GM12878 (cell line): ENCODE results near the gene HINT2. TPM values are rescaled to one million over a fixed set of nuclear protein-coding genes. Genes with fewer than 3 reads are reported as not detected.

Experiments used
- ATAC-seq: fragments of 200-7000 bp; cut with Tn5 transposase; 3 replicates; pipeline ENCODE4 v1.9.1; 2020; ENCODE audit warnings: mild to moderate bottlenecking, moderate library complexity
- BruUV-seq: library from RNA; stranded (reverse); fragments of 400-500 nt; replicated peaks from 2 replicates; lab custom pipeline; 2021; lab: Mats Ljungman, UMichigan
- CTCF ChIA-PET: fragments of 300-600 bp; sonication (Branson Sonifier 250); formaldehyde crosslinking; extraction: SDS; loops from one replicate; lab custom pipeline; 2021; ENCODE audit warnings: inconsistent platforms; lab: Yijun Ruan, JAX
- POLR2A ChIA-PET: fragments of 350-600 bp; formaldehyde crosslinking; extraction: SDS; loops from one replicate; lab custom pipeline; 2021; ENCODE audit warnings: inconsistent platforms; lab: Charles Lee
- RAD21 ChIA-PET: fragments of 300-600 bp; sonication (Branson Sonifier 250); formaldehyde crosslinking; loops from one replicate; lab custom pipeline; 2023; ENCODE audit warnings: antibody characterized with exemption; ENCODE audit not compliant: unreplicated experiment; lab: Charles Lee
- SMC1A ChIA-PET: fragments of 300-600 bp; sonication (Branson Sonifier 250); formaldehyde crosslinking; loops from one replicate; lab custom pipeline; 2023; ENCODE audit not compliant: unreplicated experiment, uncharacterized antibody; lab: Charles Lee
- DNase-seq: peaks from one replicate; pipeline ENCODE4 v3.0.0-alpha.2; 2011; ENCODE audit warnings: low read depth, low spot score
- FAIRE-seq: peaks from 3 replicates; lab custom pipeline; 2011; peaks lifted over from hg19 to GRCh38; lab: Jason Lieb, UNC
- H2AFZ ChIP-seq: 2 replicates; pipeline ENCODE4 v1.6.0; 2011; ENCODE audit warnings: low read depth, low read length, control low read depth; ENCODE audit not compliant: control insufficient read depth
- H3K27ac ChIP-seq: 2 replicates; pipeline ENCODE4 v1.5.1; 2011; ENCODE audit warnings: control low read depth; ENCODE audit not compliant: control insufficient read depth, insufficient read depth
- H3K27me3 ChIP-seq, 2 experiments: replicated peaks in 1 of 2; 2 replicates each; pipeline versions ENCODE4 v1.6.0 to v1.6.1; 2011; ENCODE audit warnings: low read length in 1 of 2; ENCODE audit not compliant: control insufficient read depth in 2 of 2, insufficient read depth in 2 of 2
- H3K36me3 ChIP-seq, 2 experiments: 2 replicates each; pipeline ENCODE4 v1.5.1; 2011; ENCODE audit warnings: low read length in 1 of 2; ENCODE audit not compliant: control insufficient read depth in 2 of 2, insufficient read depth in 2 of 2
- H3K4me1 ChIP-seq: 2 replicates; pipeline ENCODE4 v1.6.1; 2011; ENCODE audit warnings: mild to moderate bottlenecking, low read length, moderate library complexity, mixed read lengths; ENCODE audit not compliant: control insufficient read depth, insufficient read depth
- H3K4me2 ChIP-seq: 2 replicates; pipeline ENCODE4 v1.6.0; 2011; ENCODE audit warnings: control low read depth; ENCODE audit not compliant: control insufficient read depth, insufficient read depth
- H3K4me3 ChIP-seq: fragments of 200-600 bp; sonication (generic); 2 replicates; pipeline ENCODE4 v1.5.1; 2016
- H3K79me2 ChIP-seq: 2 replicates; pipeline ENCODE4 v1.6.0; 2011; ENCODE audit warnings: low read length; ENCODE audit not compliant: control insufficient read depth, insufficient read depth
- H3K9ac ChIP-seq: 2 replicates; pipeline ENCODE4 v1.8.0; 2011; ENCODE audit warnings: low read length, control low read depth, mixed read lengths; ENCODE audit not compliant: control insufficient read depth, insufficient read depth
- H3K9me3 ChIP-seq: replicated peaks from 3 replicates; pipeline ENCODE4 v1.5.1; 2011; ENCODE audit warnings: mild to moderate bottlenecking, low read length; ENCODE audit not compliant: control insufficient read depth, insufficient read depth
- H4K20me1 ChIP-seq: 2 replicates; pipeline ENCODE4 v1.6.0; 2011; ENCODE audit not compliant: control insufficient read depth, insufficient read depth
- GABPA ChIP-seq: IDR thresholded peaks from 2 replicates; pipeline ENCODE4 v1.6.1; 2014; ENCODE audit warnings: antibody characterized with exemption, low read depth, mild to moderate bottlenecking, inconsistent platforms
- KAT2A ChIP-seq: conservative IDR thresholded peaks from 2 replicates; pipeline ENCODE4 v1.6.1; 2011; ENCODE audit warnings: low read depth, low read length; ENCODE audit not compliant: control insufficient read depth
- PAX5 ChIP-seq: IDR thresholded peaks from 2 replicates; pipeline ENCODE4 v1.6.1; 2011; ENCODE audit warnings: low read depth, low read length, borderline replicate concordance
- TAF1 ChIP-seq: IDR thresholded peaks from 2 replicates; pipeline ENCODE4 v1.6.1; 2011; ENCODE audit warnings: mild to moderate bottlenecking, low read depth, low read length, borderline replicate concordance
- WRNIP1 ChIP-seq: IDR thresholded peaks from 2 replicates; pipeline ENCODE4 v1.6.1; 2011; ENCODE audit warnings: low read depth, low read length, improper control_type of control experiment, borderline replicate concordance
- WGBS: methylation state at CpG from one replicate; pipeline ENCODE4 v1.1.6; 2016; ENCODE audit warnings: low lambda C conversion rate; ENCODE audit not compliant: insufficient replicate concordance, insufficient coverage; ENCODE audit errors: missing lambda C conversion rate; 5-methylcytosine and 5-hydroxymethylcytosine counted together
- in situ Hi-C: fragments of 300-500 bp; cut with MboI; formaldehyde crosslinking; loops from 9 replicates; pipeline ENCODE4 v1.14.3; 2018; ENCODE audit warnings: mixed read lengths
- intact Hi-C: fragments of 100-400 bp; cut with micrococcal nuclease; formaldehyde crosslinking; loops from one replicate; pipeline ENCODE4 v1.14.2; 2022; ENCODE audit not compliant: unreplicated experiment
- polyA plus RNA-seq, 11 experiments: library from polyadenylated mRNA; depleted of rRNA in 4 of 11; unstranded in 6 of 11; stranded (reverse) in 5 of 11; fragments of >200 nt; fragmentation: Nextera tagmentation in 4 of 11; fragmentation: Illumina TruSeq in 1 of 11; extraction: Ambion mirVana in 4 of 11; extraction: Trizol in 1 of 11; gene quantifications; 1 replicate in 1 of 11; 2 replicates in 10 of 11; pipeline versions ENCODE4 v1.2.1 to v1.2.3, GENCODE V29; 2011 to 2016; ENCODE audit warnings: inconsistent platforms in 2 of 11, missing spikeins in 2 of 11, low read depth in 1 of 11
- total RNA-seq, 4 experiments: library from RNA; depleted of rRNA in 3 of 4; stranded (reverse); fragments of >200 nt in 3 of 4; fragmentation: Illumina TruSeq in 1 of 4; extraction: Trizol in 1 of 4; gene quantifications; 2 replicates each; pipeline versions ENCODE4 v1.2.1 to v1.2.3, GENCODE V29; 2013 to 2021
- TF ChIP-seq, protein P1 (sequence below): fragments of 450-650 bp; IDR thresholded peaks from 2 replicates; pipeline ENCODE4 v1.6.1; 2017; ENCODE audit warnings: mild to moderate bottlenecking, low read depth, inconsistent platforms; ENCODE audit not compliant: poor library complexity, severe bottlenecking

Gene HINT2
- total and polyA plus RNA-seq, 10 of the 15 experiments (the other 5 are each of a cell fraction or from before 2014, with no cell fraction given): 12.1 to 144 (median 51.7) TPM

DNA sequence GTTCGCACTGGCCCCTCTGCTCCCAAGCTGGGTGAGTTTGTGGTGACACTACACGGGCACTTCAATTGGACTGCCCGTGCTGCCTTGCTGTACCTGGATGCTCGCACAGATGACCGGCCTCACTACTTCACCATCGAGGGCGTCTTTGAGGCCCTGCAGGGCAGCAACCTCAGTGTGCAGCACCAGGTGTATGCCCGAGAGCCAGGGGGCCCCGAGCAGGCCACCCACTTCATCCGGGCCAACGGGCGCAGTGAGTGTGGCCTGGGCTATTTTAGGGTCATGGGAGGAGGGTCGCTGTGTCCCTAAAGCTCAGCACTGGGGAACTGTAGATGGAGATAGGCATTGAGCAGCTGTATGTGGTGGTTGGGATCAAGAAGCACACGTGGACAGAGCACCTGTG is 22.0 kb downstream of the HINT2 start:
- Histone ChIP-seq H3K4me3 (no peak overlapping the region), H3K27me3 (no peaks in the 10 kb centered on the region), H2AFZ (no peak overlapping the region), H3K9ac (no peak overlapping the region), H4K20me1 (no peaks in the 10 kb centered on the region; the same call in 1 of the 2 replicates), H3K79me2 (no peaks in the 10 kb centered on the region), H3K4me1 (peaks cover 11% of the 10 kb centered on the region), H3K9me3 (no peaks in the 10 kb centered on the region), H3K27ac (no peak overlapping the region), H3K4me2 (no peak overlapping the region), H3K36me3 (no peaks in the 10 kb centered on the region; a peak in 2 of 4 replicates)
- ATAC-seq (no peak), FAIRE-seq (no peak), DNase-seq (no peak)
- ChIA-PET POLR2A (no interaction called here), SMC1A (no interaction called here), CTCF (interaction anchor here (1.4 to 2.3 kb wide), 2 partner anchors 31 to 89 kb away, joined by 5 to 6 read pairs; no protein-coding TSS in a partner anchor), RAD21 (no interaction called here)
- 91% methylated on average over 14 of the region's 14 CpGs for WGBS
- intact Hi-C loops (no loop called here), in situ Hi-C loops (no loop called here)
- BruUV-seq: no TSS peak
- TF ChIP-seq KAT2A: no peak
- no peak for TF ChIP-seq TAF1
- TF ChIP-seq GABPA: no peak
- no peak for TF ChIP-seq PAX5
- TF ChIP-seq, protein P1, sequence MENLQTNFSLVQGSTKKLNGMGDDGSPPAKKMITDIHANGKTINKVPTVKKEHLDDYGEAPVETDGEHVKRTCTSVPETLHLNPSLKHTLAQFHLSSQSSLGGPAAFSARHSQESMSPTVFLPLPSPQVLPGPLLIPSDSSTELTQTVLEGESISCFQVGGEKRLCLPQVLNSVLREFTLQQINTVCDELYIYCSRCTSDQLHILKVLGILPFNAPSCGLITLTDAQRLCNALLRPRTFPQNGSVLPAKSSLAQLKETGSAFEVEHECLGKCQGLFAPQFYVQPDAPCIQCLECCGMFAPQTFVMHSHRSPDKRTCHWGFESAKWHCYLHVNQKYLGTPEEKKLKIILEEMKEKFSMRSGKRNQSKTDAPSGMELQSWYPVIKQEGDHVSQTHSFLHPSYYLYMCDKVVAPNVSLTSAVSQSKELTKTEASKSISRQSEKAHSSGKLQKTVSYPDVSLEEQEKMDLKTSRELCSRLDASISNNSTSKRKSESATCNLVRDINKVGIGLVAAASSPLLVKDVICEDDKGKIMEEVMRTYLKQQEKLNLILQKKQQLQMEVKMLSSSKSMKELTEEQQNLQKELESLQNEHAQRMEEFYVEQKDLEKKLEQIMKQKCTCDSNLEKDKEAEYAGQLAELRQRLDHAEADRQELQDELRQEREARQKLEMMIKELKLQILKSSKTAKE: no peak
- no peak for TF ChIP-seq WRNIP1
